SK-N-MC (cell line): ENCODE results near the gene KRTAP4-9.

Experiments
- EZH2 ChIP-seq: fragments of 200-600 bp; sonication (generic); IDR thresholded peaks from one replicate; pipeline ENCODE4 v1.6.1; 2017; ENCODE audit warnings: antibody characterized with exemption
- FOXP2 ChIP-seq: optimal IDR thresholded peaks from 2 replicates; pipeline ENCODE3; 2011; ENCODE audit warnings: mild to moderate bottlenecking, moderate library complexity; ENCODE audit not compliant: insufficient read depth; ENCODE audit errors: extremely low read length, control extremely low read depth
- POLR2AphosphoS5 ChIP-seq: IDR thresholded peaks from 2 replicates; pipeline ENCODE4 v1.6.1; 2012; ENCODE audit warnings: mild to moderate bottlenecking, low read depth, low read length, borderline replicate concordance

- TF ChIP-seq POLR2AphosphoS5 (no peak), EZH2 (no peak), FOXP2 (no peak)
Observed at GRCh38 chr17:41058741-41059140, 46.4 kb upstream of the KRTAP4-9 start.
